ENCODE results near the gene SETX.
"Not testable (repeated sequence)": the region's sequence is repeated elsewhere in the genome, so short reads cannot be mapped to it uniquely, and the experiment has no call there.

The SETX gene

GRCh38 chr9:132274861-132275260 is 79.9 kb downstream of the SETX start:
- DNase-seq = no peak

- not testable (repeated sequence) for DNase-seq
Observed at GRCh38 chr9:132269704-132270516, 84.9 kb downstream of the SETX start.

GRCh38 chr9:132268725-132269352 is 85.9 kb downstream of the SETX start:
- peak; percentile 76 for DNase-seq

GRCh38 chr9:132267660-132268059 is 87.1 kb downstream of the SETX start:
- DNase-seq = no peak

- no peak for DNase-seq
Observed at GRCh38 chr9:132266017-132266416, 88.8 kb downstream of the SETX start.

GRCh38 chr9:132260846-132261245 is 93.9 kb downstream of the SETX start:
- DNase-seq = no peak

- DNase-seq = no peak
Observed at GRCh38 chr9:132250324-132251262, 104.2 kb downstream of the SETX start.

- DNase-seq = no peak
Observed at GRCh38 chr9:132249690-132250089, 105.1 kb downstream of the SETX start.

GRCh38 chr9:132249123-132249522 is 105.7 kb downstream of the SETX start:
- no peak for DNase-seq

- no peak for DNase-seq
Observed at GRCh38 chr9:132247942-132248341, 106.8 kb downstream of the SETX start.

- no peak for DNase-seq
Observed at GRCh38 chr9:132245465-132245864, 109.3 kb downstream of the SETX start.

- DNase-seq = no peak
Observed at GRCh38 chr9:132244582-132245455, 110.0 kb downstream of the SETX start.

GRCh38 chr9:132243156-132244074 is 111.4 kb downstream of the SETX start:
- DNase-seq = no peak

GRCh38 chr9:132242621-132243155 is 112.1 kb downstream of the SETX start:
- DNase-seq = no peak

GRCh38 chr9:132241840-132242620 is 112.8 kb downstream of the SETX start:
- DNase-seq = no peak

GRCh38 chr9:132241483-132241839 is 113.3 kb downstream of the SETX start:
- no peak for DNase-seq

GRCh38 chr9:132240841-132241482 is 113.8 kb downstream of the SETX start:
- peak; percentile 50 for DNase-seq

GRCh38 chr9:132239999-132240840 is 114.6 kb downstream of the SETX start:
- no peak for DNase-seq

GRCh38 chr9:132239518-132239917 is 115.3 kb downstream of the SETX start:
- no peak for DNase-seq
